Fibroblast of skin of right biceps (primary cell): ENCODE results near the gene HAND1.

Source experiments
- DNase-seq: peaks from one replicate; pipeline ENCODE4 v3.0.0-alpha.2; 2013

Gene HAND1

GRCh38 chr5:154503698-154504039, 25.6 kb upstream of the HAND1 start:
- no peak for DNase-seq

GRCh38 chr5:154502180-154502579, 24.2 kb upstream of the HAND1 start:
- DNase-seq, result no peak

GRCh38 chr5:154501566-154501965, 23.5 kb upstream of the HAND1 start:
- DNase-seq, result no peak

- no peak for DNase-seq
Measured at GRCh38 chr5:154498994-154499393, 21.0 kb upstream of the HAND1 start.

- no peak for DNase-seq
Measured at GRCh38 chr5:154498591-154498990, 20.6 kb upstream of the HAND1 start.

- DNase-seq, result no peak
Measured at GRCh38 chr5:154494036-154494435, 16.0 kb upstream of the HAND1 start.

- no peak for DNase-seq
Measured at GRCh38 chr5:154493274-154493673, 15.2 kb upstream of the HAND1 start.

GRCh38 chr5:154491941-154492340, 13.9 kb upstream of the HAND1 start:
- DNase-seq, result no peak

GRCh38 chr5:154487541-154487940, 9.5 kb upstream of the HAND1 start:
- DNase-seq, result no peak

GRCh38 chr5:154486427-154486866, 8.4 kb upstream of the HAND1 start:
- no peak for DNase-seq

GRCh38 chr5:154485850-154486426, 7.9 kb upstream of the HAND1 start:
- no peak for DNase-seq

GRCh38 chr5:154485096-154485491, 7.1 kb upstream of the HAND1 start:
- no peak for DNase-seq

GRCh38 chr5:154484393-154485095, 6.5 kb upstream of the HAND1 start:
- no peak for DNase-seq

GRCh38 chr5:154483654-154484392, 5.8 kb upstream of the HAND1 start:
- DNase-seq, result no peak

GRCh38 chr5:154482528-154483449, 4.8 kb upstream of the HAND1 start:
- DNase-seq, result no peak

- no peak for DNase-seq
Measured at GRCh38 chr5:154481584-154482381, 3.8 kb upstream of the HAND1 start.

GRCh38 chr5:154480847-154481246, 2.8 kb upstream of the HAND1 start:
- DNase-seq, result no peak

GRCh38 chr5:154479944-154480750, 2.1 kb upstream of the HAND1 start:
- no peak for DNase-seq

- DNase-seq, result no peak
Measured at GRCh38 chr5:154479160-154479943, 1.3 kb upstream of the HAND1 start.

- DNase-seq, result peak; percentile 32
Measured at GRCh38 chr5:154478752-154479159, 729 bp upstream of the HAND1 start.
